Measurements from ENCODE around the gene ADAMTSL3. TPM values are rescaled to one million over a fixed set of nuclear protein-coding genes. Genes with fewer than 3 reads are reported as not detected.
A peak's percentile ranks its signal among the peaks of the same experiment; 100 is the strongest.

The ADAMTSL3 gene
- total RNA-seq, 1 donor from 2014 or later, result 0.07 TPM

- H3K36me3 Mint-ChIP-seq (ENCODE audit: low read depth), result no peaks in the 10 kb centered on the region
- no peaks in the 10 kb centered on the region for H3K9me3 Mint-ChIP-seq
- H3K27me3 Mint-ChIP-seq (ENCODE audit: low read depth), result peaks cover 2% of the 10 kb centered on the region
- TF ChIP-seq CTCF (conservative IDR thresholded peaks at IDR 0.05), result no peak
- no peaks in the 10 kb centered on the region for H3K4me1 Mint-ChIP-seq
- no peak overlapping the region for H3K27ac Mint-ChIP-seq (ENCODE audit: unreplicated experiment)
- DNase-seq (ENCODE audit: low read depth, low spot score), result no peak
- H3K4me3 Mint-ChIP-seq, result no peak overlapping the region
Observed at GRCh38 chr15:83914906-83915305, 261.0 kb downstream of the ADAMTSL3 start.

- TF ChIP-seq CTCF (conservative IDR thresholded peaks at IDR 0.05), result no peak
- H3K4me1 Mint-ChIP-seq, result no peaks in the 10 kb centered on the region
- no peaks in the 10 kb centered on the region for H3K9me3 Mint-ChIP-seq
- peaks cover 2% of the 10 kb centered on the region for H3K27me3 Mint-ChIP-seq (ENCODE audit: low read depth)
- H3K4me3 Mint-ChIP-seq, result no peak overlapping the region
- no peaks in the 10 kb centered on the region for H3K36me3 Mint-ChIP-seq (ENCODE audit: low read depth)
- no peak for DNase-seq (ENCODE audit: low read depth, low spot score)
- no peak overlapping the region for H3K27ac Mint-ChIP-seq (ENCODE audit: unreplicated experiment)
Observed at GRCh38 chr15:83917432-83917831, 263.5 kb downstream of the ADAMTSL3 start.

DNA sequence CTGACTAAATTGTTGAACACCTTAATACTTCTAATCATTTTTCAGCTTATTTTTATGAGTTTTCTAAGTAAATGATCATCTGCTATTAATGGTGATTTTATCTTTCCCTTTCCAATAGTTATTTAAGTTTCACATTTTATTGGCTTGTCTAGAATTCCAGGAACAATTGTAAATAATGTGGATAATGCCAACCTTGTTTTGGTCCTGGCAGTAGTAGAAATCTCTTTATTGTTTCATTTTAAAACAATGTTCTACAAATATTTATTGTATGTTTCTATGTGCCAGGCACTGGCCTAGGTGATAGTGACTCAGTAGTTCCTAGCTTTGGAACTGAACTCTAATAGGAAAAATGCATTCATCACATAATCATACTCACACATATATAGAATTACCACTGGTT is 264.1 kb downstream of the ADAMTSL3 start:
- H3K4me1 Mint-ChIP-seq, result no peaks in the 10 kb centered on the region
- peaks cover 2% of the 10 kb centered on the region for H3K27me3 Mint-ChIP-seq (ENCODE audit: low read depth)
- no peak for TF ChIP-seq CTCF (conservative IDR thresholded peaks at IDR 0.05)
- H3K27ac Mint-ChIP-seq (ENCODE audit: unreplicated experiment), result no peak overlapping the region
- H3K4me3 Mint-ChIP-seq, result no peak overlapping the region
- no peak for DNase-seq (ENCODE audit: low read depth, low spot score)
- H3K36me3 Mint-ChIP-seq (ENCODE audit: low read depth), result no peaks in the 10 kb centered on the region
- H3K9me3 Mint-ChIP-seq, result no peaks in the 10 kb centered on the region

- DNase-seq (ENCODE audit: low read depth, low spot score), result no peak
- no peaks in the 10 kb centered on the region for H3K9me3 Mint-ChIP-seq
- no peak overlapping the region for H3K4me3 Mint-ChIP-seq
- H3K27me3 Mint-ChIP-seq (ENCODE audit: low read depth), result peaks cover 2% of the 10 kb centered on the region
- no peaks in the 10 kb centered on the region for H3K36me3 Mint-ChIP-seq (ENCODE audit: low read depth)
- H3K27ac Mint-ChIP-seq (ENCODE audit: unreplicated experiment), result peak overlapping the region; percentile 14
- no peak for TF ChIP-seq CTCF (conservative IDR thresholded peaks at IDR 0.05)
- no peaks in the 10 kb centered on the region for H3K4me1 Mint-ChIP-seq
Observed at GRCh38 chr15:83919319-83919830, 265.5 kb downstream of the ADAMTSL3 start.

- Mint-ChIP-seq H3K27me3 (ENCODE audit: low read depth) (peaks cover 2% of the 10 kb centered on the region), H3K4me1 (no peaks in the 10 kb centered on the region), H3K9me3 (no peaks in the 10 kb centered on the region), H3K4me3 (no peak overlapping the region), H3K36me3 (ENCODE audit: low read depth) (no peaks in the 10 kb centered on the region), H3K27ac (ENCODE audit: unreplicated experiment) (no peak overlapping the region)
- DNase-seq (ENCODE audit: low read depth, low spot score), result no peak
- no peak for TF ChIP-seq CTCF (conservative IDR thresholded peaks at IDR 0.05)
Observed at GRCh38 chr15:83919978-83920510, 266.1 kb downstream of the ADAMTSL3 start.

All from neural crest cell (in vitro differentiated cells).